Activated T-helper 9 cell treated with anti-CD3 and anti-CD28 coated beads, Interleukin-2, amount 50 U/mL, for 16 hours (primary cell): Measurements from ENCODE around the gene ABLIM1.

Experiments used
- DNase-seq: peaks from one replicate; pipeline ENCODE4 v3.0.0-alpha.2; 2020; ENCODE audit warnings: low read depth

The ABLIM1 gene

DNA sequence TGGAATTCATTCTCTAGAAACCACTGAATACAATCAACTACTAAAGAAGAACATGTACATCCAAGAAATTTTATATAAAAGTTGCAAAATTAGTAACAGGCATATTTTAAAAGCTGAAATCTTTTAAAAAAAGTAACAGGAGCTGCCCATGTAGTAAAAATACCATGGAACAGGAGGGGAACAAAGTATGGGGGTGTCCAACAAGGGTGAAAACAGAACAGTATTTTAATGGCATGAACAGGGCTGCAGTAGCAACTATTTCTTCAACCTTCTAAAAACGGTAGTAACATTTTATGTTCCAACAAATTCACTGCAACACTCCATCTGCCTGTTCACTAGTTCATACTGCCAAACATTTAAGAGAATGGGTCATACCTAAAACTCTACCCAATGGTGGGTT, 77.0 kb downstream of the ABLIM1 start:
- DNase-seq: no peak

DNA sequence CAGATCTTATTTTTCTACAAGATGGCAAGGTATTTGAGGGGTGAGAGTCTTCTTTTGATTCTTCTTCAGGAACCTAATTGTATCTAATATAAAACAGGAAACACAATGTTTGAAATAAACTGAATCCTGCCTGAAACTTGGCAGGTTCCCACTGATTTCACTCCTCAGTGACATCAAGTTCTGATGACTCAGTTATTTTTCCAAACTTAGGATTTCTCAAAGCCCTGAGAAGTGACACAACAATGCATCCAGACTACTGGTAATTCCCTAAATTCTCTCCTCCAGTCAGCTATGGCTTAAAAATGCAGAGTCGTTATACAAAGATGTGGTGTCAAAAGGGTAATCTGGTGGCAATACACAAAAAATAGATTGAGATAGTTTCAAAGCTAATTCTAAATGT, 80.9 kb downstream of the ABLIM1 start:
- DNase-seq: no peak

GRCh38 chr10:114576716-114577115, 81.4 kb downstream of the ABLIM1 start:
- no peak for DNase-seq

DNA sequence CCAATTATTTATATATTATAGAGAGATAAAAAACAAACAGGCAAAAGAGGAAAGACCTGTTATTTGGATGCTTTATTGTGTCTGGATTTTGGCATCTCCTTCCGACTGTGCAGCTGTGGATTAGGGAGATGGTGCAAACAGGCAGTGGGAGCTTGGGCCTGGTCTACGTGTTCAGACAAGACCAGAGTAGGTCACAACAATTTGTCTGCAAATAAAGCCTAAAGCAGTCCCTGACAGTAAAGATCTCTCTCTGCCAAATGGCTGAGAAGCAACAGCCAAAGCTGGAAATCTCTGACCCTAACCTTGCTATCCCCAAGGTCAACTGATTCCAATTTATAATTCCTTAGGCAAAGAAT, 82.0 kb downstream of the ABLIM1 start:
- no peak for DNase-seq

DNA sequence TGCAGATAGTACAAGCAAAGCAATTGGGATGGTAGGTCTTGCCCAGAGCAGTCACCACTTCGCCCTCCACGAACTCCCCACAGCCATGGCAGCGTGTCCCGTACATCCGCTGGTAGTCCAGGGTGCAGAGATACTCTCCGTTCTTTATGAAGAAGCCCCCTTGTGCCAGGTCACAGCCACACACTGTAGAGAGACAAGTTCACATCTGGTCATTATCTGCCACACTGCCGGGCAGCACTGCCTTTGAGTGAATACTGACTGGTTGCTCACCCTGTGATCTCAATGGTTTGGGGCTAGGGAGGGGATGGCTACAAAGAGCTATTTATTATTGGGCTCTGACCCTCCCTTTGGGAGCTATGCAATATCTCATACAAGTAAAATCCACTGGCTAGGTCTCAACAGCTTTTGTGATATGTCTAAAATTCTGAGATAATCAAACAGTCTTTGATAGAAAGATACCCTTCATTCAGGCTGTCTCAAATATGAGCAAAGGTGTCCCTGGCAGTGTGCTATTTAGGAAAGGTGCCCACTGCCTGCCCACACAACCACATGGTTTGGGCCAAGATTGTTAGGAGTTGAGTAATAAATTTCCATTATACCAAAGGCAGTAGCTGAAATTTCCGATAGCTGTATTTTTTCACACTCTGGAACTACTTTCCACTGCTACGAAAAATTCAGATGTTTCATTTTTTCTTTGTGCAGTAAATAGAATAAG, 82.5 kb downstream of the ABLIM1 start:
- DNase-seq: no peak

- DNase-seq: no peak
These were observed 84.6 kb downstream of the ABLIM1 start for GRCh38 chr10:114573330-114574045.

- no peak for DNase-seq
These were observed 86.6 kb downstream of the ABLIM1 start for GRCh38 chr10:114571316-114571999.

DNA sequence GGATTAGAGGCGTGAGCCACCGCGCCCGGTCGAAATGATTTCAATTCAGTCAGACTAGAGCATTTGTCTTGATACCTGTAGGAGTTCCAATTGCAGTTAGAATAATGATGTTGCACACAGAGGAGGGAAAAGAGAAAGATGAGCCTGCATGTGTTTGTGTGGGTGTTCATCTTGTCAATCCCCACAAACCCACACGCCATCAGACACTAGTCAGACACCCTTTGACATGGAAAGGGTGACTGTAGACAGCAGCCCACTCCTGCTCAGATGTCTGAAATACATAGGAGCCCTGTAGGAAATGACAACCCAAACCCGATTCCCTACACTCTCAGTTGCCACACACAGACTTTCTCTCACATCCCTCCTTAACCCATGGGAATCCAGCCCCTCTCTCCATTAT, 92.0 kb downstream of the ABLIM1 start:
- DNase-seq: no peak

DNA sequence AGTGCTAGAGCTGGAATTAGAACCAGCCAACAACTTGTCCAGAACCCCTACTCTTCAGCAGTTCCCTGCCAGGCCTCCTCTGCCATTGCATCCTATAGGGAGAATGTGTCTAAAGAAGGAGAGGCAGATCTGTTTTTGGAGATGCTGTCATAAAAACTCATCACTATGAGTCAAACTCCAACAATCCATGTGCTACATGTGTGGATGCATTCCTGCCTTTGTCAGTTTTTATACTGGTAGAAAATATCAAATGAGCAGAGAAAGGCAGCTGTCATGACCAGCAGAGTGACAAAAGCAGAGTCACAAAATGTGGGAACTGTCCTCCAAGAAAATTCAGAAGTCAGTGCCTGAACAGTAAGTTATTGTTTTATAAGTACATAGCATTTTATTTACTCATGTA, 93.0 kb downstream of the ABLIM1 start:
- DNase-seq: no peak

GRCh38 chr10:114561008-114561523, 97.0 kb downstream of the ABLIM1 start:
- DNase-seq: no peak

- no peak for DNase-seq
These were observed 97.9 kb downstream of the ABLIM1 start for GRCh38 chr10:114560144-114560543.

GRCh38 chr10:114559636-114560035, 98.4 kb downstream of the ABLIM1 start:
- DNase-seq: no peak

GRCh38 chr10:114557854-114558253, 100.2 kb downstream of the ABLIM1 start:
- DNase-seq: no peak

DNA sequence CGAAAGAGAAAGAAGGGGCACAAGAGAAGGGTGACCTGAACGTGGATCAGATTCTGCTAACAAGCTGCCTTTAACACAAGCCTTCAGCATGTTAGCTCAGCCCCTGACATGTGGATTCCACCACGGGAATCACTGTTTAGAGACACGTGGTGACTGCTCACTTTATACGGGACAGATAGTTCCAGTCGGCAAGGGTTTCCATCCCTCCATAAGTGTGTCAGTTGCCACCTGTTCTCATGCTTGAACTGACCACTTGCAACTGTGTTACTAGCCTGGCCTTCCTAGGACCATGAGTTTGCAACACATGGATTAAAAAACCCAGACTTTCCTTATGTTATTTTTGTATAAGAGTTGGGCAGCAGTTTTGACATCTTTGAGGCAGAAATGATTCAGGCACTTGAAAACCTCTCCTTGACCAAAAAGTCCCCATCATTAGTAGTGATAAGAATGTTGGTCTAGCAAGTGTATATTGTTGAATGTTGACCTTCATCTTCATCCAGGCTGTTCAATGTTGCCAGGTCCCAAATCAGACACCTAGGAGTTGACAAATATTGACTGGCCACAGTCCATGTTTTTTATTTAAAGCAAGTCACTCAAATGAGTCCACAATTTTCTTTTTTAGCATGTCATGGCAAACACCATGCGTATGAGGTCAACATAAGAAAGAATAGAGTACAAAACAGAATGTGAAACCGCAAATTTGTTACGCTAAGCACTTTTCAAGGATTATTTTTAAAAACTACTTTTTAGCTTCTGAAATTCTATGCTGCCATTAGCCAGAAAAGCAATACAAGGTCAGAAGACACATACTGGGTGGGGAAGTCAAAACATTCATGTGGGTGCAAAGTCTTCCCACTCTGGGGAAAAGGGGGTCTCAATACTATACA, 101.6 kb downstream of the ABLIM1 start:
- DNase-seq: no peak

DNA sequence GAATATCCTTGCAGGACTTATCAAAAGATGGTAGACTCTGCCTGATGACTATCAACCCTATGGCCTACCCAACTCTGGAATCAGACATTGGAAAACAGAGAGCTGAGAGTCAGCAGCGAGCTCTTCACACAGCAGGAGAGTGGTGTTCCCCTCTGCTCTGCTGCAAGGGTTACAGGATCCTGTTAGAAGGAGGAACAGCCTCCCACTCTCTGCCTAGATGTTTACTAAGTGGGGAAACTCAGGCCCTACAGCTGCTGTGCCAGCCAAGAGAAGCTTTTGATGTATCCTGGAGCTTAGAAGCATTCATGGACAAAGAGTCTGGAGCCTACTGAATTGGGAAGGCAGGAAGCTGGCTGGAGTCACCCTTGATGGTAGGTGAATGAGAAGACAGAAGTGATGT, 104.6 kb downstream of the ABLIM1 start:
- no peak for DNase-seq

DNA sequence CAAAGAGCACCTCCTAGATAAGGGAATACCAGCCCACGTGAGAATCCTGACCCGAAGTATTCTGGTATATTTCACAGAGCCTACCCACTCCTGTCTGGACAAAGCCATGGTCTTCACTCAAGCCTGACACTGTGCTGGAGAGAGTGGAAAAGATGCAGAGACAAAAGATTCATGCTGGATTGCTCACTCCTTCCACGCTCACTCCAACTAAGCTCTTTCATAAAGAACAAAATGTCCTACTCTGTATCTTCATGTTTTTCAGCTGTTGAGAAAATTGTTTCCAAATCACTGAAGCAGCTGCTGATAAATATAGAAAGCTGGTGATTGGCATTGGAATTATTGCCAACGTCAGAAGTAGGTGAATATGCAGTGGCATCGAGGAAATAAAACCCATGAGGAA, 106.0 kb downstream of the ABLIM1 start:
- no peak for DNase-seq

DNA sequence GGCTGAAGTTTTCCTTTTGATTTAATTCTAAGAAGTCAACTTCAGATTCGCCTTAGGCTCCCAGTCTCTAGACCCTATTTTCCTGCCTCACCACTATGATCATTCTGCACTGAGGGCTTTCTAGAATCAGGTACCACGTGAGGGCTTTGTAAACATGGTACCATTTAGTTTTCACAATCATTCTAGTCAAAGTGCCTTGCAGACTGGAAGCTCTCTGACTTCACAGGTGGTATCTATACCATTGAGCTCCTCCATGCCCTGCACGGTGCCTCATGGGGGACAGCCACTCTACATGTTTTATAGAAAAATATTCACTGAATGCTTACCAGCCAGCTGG, 106.5 kb downstream of the ABLIM1 start:
- no peak for DNase-seq

GRCh38 chr10:114550756-114551635, 107.1 kb downstream of the ABLIM1 start:
- DNase-seq: no peak

- no peak for DNase-seq
These were observed 109.4 kb downstream of the ABLIM1 start for GRCh38 chr10:114548662-114549061.

DNA sequence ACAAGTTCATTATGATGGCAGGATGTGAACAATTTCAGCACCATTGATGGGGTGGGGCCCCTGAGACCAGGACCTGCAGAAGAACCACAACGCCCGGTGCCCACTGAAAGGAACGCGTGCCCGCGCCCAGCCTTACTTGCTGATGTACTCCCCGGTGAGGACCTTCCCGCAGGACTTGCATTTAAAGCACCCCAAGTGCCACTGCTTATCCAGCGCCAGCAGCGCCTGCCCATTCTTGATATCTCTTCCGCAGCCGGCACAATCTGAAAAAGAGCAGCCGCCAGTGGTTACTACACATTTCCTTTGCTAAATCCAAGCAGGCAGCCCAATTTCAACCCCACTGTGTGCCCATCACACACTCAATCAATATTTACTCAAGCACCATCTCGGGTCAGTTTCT, 110.6 kb downstream of the ABLIM1 start:
- DNase-seq: no peak

GRCh38 chr10:114547056-114547455, 111.0 kb downstream of the ABLIM1 start:
- no peak for DNase-seq
